Keratinocyte (primary cell): ENCODE measurements around the gene MARCHF10. TPM values are rescaled to one million over a fixed set of nuclear protein-coding genes. Genes with fewer than 3 reads are reported as not detected.

ENCODE experiments used
- DNase-seq: peaks from one replicate; pipeline ENCODE4 v3.0.0-alpha.2; 2011; ENCODE audit warnings: low read depth, missing footprints, low spot score
- FAIRE-seq: peaks from 2 replicates; lab custom pipeline; 2011; peaks lifted over from hg19 to GRCh38; lab: Jason Lieb, UNC
- H2AFZ ChIP-seq: 2 replicates; pipeline ENCODE4 v1.6.0; 2012; ENCODE audit warnings: low read length, control low read depth, inconsistent platforms; ENCODE audit not compliant: control insufficient read depth
- H3K27ac ChIP-seq: 2 replicates; pipeline ENCODE4 v1.5.1; 2011; ENCODE audit warnings: low read length; ENCODE audit not compliant: control insufficient read depth, insufficient read depth
- H3K27me3 ChIP-seq: 3 replicates; pipeline ENCODE4 v1.6.0; 2011; ENCODE audit warnings: low read length; ENCODE audit not compliant: control insufficient read depth, insufficient read depth; ENCODE audit errors: extremely low read depth
- H3K36me3 ChIP-seq, 2 experiments: 2 replicates in 1 of 2; 3 replicates in 1 of 2; pipeline ENCODE4 v1.5.1; 2011; ENCODE audit warnings: low read length in 2 of 2, mild to moderate bottlenecking in 1 of 2; ENCODE audit not compliant: control insufficient read depth in 2 of 2, insufficient read depth in 2 of 2; ENCODE audit errors: extremely low read depth in 1 of 2
- H3K4me1 ChIP-seq: 3 replicates; pipeline ENCODE4 v1.5.1; 2011; ENCODE audit warnings: low read length; ENCODE audit not compliant: control insufficient read depth, insufficient read depth; ENCODE audit errors: extremely low read depth
- H3K4me2 ChIP-seq: 3 replicates; pipeline ENCODE4 v1.6.0; 2011; ENCODE audit warnings: low read depth, low read length; ENCODE audit not compliant: control insufficient read depth, insufficient read depth; ENCODE audit errors: extremely low read depth
- H3K4me3 ChIP-seq, 3 experiments: fragments of 200-600 bp in 1 of 3; sonication (generic) in 1 of 3; 2 replicates in 2 of 3; 3 replicates in 1 of 3; pipeline ENCODE4 v1.5.1; 2011 to 2016; ENCODE audit warnings: low read length in 3 of 3, mild to moderate bottlenecking in 3 of 3, control low read depth in 2 of 3, inconsistent platforms in 1 of 3, low read depth in 1 of 3, mixed read lengths in 1 of 3, mixed run types in 1 of 3, moderate library complexity in 1 of 3; ENCODE audit not compliant: control insufficient read depth in 2 of 3, insufficient read depth in 2 of 3; ENCODE audit errors: extremely low read depth in 1 of 3
- H3K79me2 ChIP-seq: 2 replicates; pipeline ENCODE4 v1.6.0; 2012; ENCODE audit warnings: low read length; ENCODE audit not compliant: control insufficient read depth, insufficient read depth
- H3K9ac ChIP-seq: 3 replicates; pipeline ENCODE4 v1.6.0; 2011; ENCODE audit warnings: low read length; ENCODE audit not compliant: control insufficient read depth, insufficient read depth; ENCODE audit errors: extremely low read depth
- H3K9me1 ChIP-seq: 3 replicates; pipeline ENCODE4 v1.6.0; 2011; ENCODE audit warnings: low read length; ENCODE audit not compliant: control insufficient read depth, insufficient read depth; ENCODE audit errors: extremely low read depth
- H3K9me3 ChIP-seq: 2 replicates; pipeline ENCODE4 v1.5.1; 2012; ENCODE audit warnings: low read depth, low read length; ENCODE audit not compliant: control insufficient read depth
- H4K20me1 ChIP-seq: 3 replicates; pipeline ENCODE4 v1.6.0; 2011; ENCODE audit warnings: low read length; ENCODE audit not compliant: control insufficient read depth, insufficient read depth; ENCODE audit errors: extremely low read depth
- EZH2 ChIP-seq: IDR thresholded peaks from one replicate; pipeline ENCODE4 v1.6.1; 2012; ENCODE audit warnings: inconsistent platforms, mild to moderate bottlenecking, low read length, moderate library complexity
- dilution Hi-C: fragments of 300-500 bp; cut with MboI; formaldehyde crosslinking; loops from one replicate; pipeline ENCODE4 v1.7.0; 2020; ENCODE audit warnings: low sequenced_read_pairs; ENCODE audit not compliant: extremely low pct_ligation_motif_present
- polyA plus RNA-seq, 5 experiments: library from polyadenylated mRNA; depleted of rRNA in 3 of 5; stranded (reverse) in 3 of 5; stranded (forward) in 1 of 5; unstranded in 1 of 5; fragments of >200 nt; gene quantifications; 1 replicate in 1 of 5; 2 replicates in 3 of 5; 3 replicates in 1 of 5; pipeline versions ENCODE4 v1.2.1 to v1.2.3, GENCODE V29; 2011 to 2012; ENCODE audit warnings: missing spikeins in 2 of 5, low read depth in 1 of 5, low replicate concordance in 1 of 5
- TF ChIP-seq, protein P1 (sequence below), 3 experiments: IDR thresholded peaks in 1 of 3; conservative IDR thresholded peaks in 1 of 3; optimal IDR thresholded peaks in 1 of 3; 2 replicates in 2 of 3; 3 replicates in 1 of 3; pipeline versions ENCODE3 to v1.5.1; 2011; ENCODE audit warnings: low read length in 3 of 3, mild to moderate bottlenecking in 3 of 3, moderate library complexity in 2 of 3, control low read depth in 1 of 3, inconsistent platforms in 1 of 3; ENCODE audit not compliant: insufficient read depth in 2 of 3; ENCODE audit errors: extremely low read depth in 1 of 3

The MARCHF10 gene
- polyA plus RNA-seq, 1 donor (not counting 4 experiments of a cell fraction or from before 2014, with no cell fraction given) = not detected

GRCh38 chr17:62719586-62719985, 88.5 kb downstream of the MARCHF10 start:
- no peaks in the 10 kb centered on the region for H3K36me3 ChIP-seq
- no peaks in the 10 kb centered on the region for H3K27me3 ChIP-seq
- FAIRE-seq = no peak
- no peak overlapping the region for H3K9ac ChIP-seq
- no peak overlapping the region for H3K27ac ChIP-seq
- no peak for TF ChIP-seq EZH2
- TF ChIP-seq, protein P1, sequence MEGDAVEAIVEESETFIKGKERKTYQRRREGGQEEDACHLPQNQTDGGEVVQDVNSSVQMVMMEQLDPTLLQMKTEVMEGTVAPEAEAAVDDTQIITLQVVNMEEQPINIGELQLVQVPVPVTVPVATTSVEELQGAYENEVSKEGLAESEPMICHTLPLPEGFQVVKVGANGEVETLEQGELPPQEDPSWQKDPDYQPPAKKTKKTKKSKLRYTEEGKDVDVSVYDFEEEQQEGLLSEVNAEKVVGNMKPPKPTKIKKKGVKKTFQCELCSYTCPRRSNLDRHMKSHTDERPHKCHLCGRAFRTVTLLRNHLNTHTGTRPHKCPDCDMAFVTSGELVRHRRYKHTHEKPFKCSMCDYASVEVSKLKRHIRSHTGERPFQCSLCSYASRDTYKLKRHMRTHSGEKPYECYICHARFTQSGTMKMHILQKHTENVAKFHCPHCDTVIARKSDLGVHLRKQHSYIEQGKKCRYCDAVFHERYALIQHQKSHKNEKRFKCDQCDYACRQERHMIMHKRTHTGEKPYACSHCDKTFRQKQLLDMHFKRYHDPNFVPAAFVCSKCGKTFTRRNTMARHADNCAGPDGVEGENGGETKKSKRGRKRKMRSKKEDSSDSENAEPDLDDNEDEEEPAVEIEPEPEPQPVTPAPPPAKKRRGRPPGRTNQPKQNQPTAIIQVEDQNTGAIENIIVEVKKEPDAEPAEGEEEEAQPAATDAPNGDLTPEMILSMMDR (optimal IDR thresholded peaks at IDR 0.05 in 1 of 3, IDR thresholded peaks at IDR 0.05 in 1 of 3, conservative IDR thresholded peaks at IDR 0.05 in 1 of 3; ENCODE audit: extremely low read depth in 1 of 3, insufficient read depth in 2 of 3, low read length in 3 of 3) = no peak
- no peaks in the 10 kb centered on the region for H3K79me2 ChIP-seq
- dilution Hi-C loops = no loop called here
- H3K9me1 ChIP-seq = no peaks in the 10 kb centered on the region
- H3K4me2 ChIP-seq = no peak overlapping the region
- no peaks in the 10 kb centered on the region for H4K20me1 ChIP-seq
- no peak overlapping the region for H3K4me3 ChIP-seq
- H3K9me3 ChIP-seq = no peaks in the 10 kb centered on the region
- DNase-seq = no peak
- H2AFZ ChIP-seq = no peak overlapping the region
- H3K4me1 ChIP-seq = peaks cover 31% of the 10 kb centered on the region

- H4K20me1 ChIP-seq = no peaks in the 10 kb centered on the region
- DNase-seq = no peak
- dilution Hi-C loops = no loop called here
- H3K9ac ChIP-seq = no peak overlapping the region
- no peak overlapping the region for H3K27ac ChIP-seq
- no peaks in the 10 kb centered on the region for H3K36me3 ChIP-seq
- peaks cover 31% of the 10 kb centered on the region for H3K4me1 ChIP-seq
- no peaks in the 10 kb centered on the region for H3K79me2 ChIP-seq
- no peak overlapping the region for H3K4me3 ChIP-seq
- no peaks in the 10 kb centered on the region for H3K9me3 ChIP-seq
- peak overlapping the region; percentile 54 for H3K4me2 ChIP-seq
- peak; percentile 77 for FAIRE-seq
- no peaks in the 10 kb centered on the region for H3K9me1 ChIP-seq
- TF ChIP-seq, protein P1 (optimal IDR thresholded peaks at IDR 0.05 in 1 of 3, IDR thresholded peaks at IDR 0.05 in 1 of 3, conservative IDR thresholded peaks at IDR 0.05 in 1 of 3; ENCODE audit: extremely low read depth in 1 of 3, insufficient read depth in 2 of 3, low read length in 3 of 3) = no peak
- TF ChIP-seq EZH2 = no peak
- no peaks in the 10 kb centered on the region for H3K27me3 ChIP-seq
- peak overlapping the region; percentile 71 for H2AFZ ChIP-seq
Measured at GRCh38 chr17:62718429-62718828, 89.7 kb downstream of the MARCHF10 start.
